NCI-H524 (cell line): Measurements from ENCODE around the gene UMODL1.

Experiments used
- DNase-seq, 2 experiments: peaks; one replicate each; lab custom pipeline; 2025; lab: John Stamatoyannopoulos, UW

The UMODL1 gene

DNA sequence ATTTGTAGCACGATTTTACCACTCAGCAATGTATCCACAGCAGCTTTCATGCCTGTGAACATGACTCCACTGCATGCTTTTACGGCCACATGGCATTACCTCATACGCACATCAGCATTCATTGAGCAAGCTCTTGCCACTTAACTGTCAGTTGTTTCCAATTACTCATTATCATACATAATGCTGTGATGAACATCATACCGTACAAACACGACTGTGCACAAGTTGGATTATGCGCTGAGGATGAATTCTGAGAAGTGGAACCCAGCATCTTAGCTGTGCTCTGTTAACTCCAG, 9.6 kb downstream of the UMODL1 start:
- DNase-seq = no peak

DNA sequence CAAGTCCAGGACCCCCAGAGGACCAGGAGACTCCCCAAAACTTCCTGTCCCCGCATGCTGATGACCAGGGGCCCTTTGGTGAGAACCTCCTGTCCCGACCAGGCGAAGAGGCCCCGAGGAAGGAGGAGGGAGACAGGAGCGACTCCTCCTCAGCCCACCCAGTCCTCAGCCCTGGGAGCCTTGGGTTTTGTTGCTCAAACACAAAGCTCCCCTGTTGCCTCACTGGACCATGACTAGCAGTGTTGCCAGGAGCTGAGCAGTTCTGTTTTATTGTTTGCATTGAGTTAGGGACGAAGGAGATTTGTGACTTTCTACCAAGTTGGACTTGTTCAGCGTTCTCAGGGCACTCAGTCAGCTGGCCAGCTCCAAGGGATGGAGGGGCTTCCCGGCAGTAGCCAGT, 10.0 kb downstream of the UMODL1 start:
- DNase-seq = no peak

DNA sequence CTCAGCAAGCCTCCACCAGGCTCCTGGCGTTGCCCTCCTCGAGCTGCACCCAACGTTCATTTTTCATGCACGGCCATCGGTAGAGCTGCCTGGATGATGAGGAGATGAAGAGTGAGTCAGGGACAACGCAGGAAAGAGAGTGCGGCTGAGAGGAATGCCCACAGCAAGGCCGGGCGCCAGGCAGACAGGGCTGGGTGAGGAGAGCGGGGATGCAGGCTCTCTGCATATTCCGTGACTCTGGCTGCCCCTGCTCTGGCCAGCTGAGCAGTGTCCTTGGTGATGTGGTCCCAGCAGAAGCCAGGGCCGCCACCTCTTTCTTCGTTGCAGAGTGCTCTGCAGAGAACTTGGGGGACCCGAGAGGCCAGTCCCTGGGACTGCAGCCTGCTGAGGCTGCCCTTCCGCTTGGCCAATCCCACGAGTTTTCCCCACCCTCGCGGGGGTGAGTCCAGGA, 10.8 kb downstream of the UMODL1 start:
- DNase-seq = no peak

DNA sequence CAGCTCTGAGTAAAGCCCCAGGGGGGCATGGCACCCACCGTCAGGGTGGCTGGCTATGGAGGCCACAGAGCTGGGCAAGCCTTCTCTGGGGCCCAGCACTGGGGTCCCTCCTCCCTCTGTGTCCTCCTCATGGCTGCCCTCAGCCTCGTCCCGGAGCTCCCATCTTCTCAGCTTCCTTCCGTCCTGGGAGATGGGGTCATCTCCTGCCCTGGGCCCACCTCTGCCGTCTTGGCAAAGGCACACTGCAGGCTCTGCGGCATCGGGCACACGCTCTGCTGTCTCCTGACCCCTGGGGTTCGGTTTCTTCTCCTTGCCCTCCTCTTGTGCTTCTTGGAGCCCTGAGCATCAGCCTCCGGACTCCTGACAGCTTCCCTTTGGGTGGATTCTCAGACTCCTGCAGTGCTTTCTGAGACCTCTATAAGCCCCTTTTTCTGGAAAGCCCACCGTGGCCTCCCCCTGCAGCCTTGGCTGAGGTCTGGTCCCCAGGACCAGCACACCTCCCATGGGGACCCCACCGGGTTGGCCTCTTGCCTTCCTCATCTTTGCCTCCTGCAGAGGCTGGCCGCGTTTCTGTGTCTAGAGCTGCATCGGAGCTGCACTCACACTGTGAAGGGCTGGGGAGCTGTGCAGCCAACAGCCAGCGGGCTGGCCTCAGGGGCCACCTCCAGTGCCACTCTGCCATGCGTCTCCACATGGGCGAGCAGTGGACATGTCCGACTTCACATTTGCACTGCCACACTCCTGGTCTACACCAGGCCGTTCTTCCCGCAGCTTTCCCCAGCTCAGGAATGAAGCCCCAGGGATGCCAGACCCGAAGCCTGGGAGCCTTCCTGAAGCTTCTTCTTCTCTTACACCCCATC, 11.6 kb downstream of the UMODL1 start:
- DNase-seq = no peak

DNA sequence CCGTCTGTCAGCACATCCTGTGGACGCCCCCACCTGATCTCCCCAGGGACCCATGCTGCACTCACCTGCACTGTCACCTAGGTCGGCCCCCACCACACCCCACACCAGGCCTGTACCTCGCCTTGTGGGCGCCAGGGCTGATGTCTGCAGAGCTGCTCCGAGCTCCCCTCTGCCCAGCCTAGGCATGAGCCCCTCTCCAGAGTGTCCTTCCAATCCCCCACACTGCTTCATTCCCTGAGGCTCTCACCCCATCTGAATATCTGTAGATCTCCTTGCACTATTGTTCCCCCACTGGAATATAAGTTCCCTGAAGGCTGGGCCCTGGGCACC, 12.2 kb downstream of the UMODL1 start:
- DNase-seq = no peak

DNA sequence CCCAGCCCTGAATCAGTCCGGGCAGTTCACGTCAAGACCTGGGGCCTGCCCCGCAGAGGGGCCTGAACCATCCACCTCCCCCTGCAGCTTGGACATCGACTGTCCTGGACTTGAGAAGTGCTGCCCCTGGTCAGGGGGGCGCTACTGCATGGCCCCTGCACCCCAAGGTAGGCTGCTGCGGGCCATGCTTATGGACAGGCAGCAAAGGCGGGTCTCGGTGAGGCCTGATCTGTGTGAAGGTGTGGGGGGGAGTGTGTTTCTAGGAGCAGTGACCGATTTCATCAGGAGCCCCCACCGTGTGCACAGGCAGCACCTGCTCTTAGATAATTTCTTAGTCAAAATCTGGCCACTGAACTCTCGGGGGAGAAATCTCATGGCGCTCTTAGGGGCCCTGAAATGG, 13.0 kb downstream of the UMODL1 start:
- DNase-seq = no peak

DNA sequence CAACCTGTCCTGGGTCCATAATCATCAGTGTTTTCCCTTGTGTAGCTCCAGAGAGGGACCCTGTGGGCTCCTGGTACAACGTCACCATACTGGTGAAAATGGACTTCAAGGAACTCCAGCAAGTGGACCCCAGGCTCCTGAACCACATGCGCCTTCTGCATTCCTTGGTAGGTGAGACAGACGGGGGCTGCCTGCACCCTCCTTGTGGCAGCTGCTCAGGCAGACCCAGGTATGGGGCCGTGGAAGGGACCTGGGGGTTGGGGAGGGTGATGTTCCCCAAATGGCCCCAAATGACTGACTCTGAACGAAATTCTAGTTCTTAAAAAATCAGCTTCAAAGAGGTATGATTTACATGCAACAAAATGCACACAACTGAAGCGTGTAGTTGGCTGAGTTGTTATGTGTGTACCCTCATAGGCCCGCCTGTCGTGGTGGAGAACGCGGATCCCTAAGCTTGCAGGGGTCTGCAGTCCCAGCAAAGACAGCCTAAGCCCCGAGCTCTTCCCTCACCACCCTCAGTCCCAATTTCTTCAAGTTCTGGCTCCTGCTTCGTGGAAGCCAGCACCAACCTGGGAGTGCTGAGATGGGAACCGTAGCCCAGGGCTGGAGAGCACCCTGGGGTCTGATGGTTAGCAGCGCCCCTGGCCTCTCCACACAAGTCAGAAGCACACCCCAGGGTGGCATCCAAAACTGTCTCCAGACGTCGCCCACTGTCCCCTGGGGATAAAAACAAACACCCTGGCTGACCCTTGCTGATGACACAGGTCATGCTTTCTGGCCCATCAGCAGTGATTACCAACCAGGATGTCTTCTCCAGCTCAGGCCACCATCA, 14.3 kb downstream of the UMODL1 start:
- no peak for DNase-seq

DNA sequence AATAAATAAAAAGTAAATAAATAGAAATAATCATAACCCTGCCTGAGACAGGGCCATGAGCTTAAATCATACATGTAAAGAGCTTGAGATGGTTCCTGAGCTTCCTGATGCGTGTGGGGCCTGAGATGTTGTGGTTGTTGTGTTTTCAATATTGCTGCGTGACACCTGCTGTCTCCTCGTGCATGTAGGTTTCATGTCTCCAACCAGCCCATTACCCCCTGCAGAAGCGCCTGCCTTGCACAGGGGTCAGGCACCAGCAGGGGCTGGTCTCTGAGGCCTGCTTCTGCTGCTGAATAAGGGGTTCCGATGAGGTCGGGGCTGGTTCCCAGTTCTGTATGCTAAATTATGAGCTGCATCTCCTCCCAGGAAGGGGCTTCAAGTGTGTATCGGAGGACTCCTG, 15.9 kb downstream of the UMODL1 start:
- no peak for DNase-seq

DNA sequence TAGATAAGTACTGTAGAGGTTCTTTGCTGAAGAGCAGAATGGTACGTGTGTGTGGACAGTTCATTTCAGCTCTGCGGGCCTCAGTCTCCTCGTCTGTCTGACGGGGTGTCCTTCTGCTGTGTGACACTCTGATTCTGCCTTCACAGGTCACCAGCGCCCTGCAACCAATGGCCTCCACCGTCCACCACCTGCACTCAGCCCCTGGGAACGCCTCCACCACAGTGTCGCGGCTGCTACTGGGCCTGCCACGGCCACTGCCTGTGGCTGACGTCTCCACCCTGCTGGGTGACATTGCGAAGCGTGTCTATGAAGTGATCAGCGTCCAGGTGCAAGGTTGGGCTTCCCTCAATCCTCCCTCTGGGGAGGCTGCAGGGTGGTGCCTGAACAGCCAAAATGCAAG, 17.0 kb downstream of the UMODL1 start:
- DNase-seq = no peak

DNA sequence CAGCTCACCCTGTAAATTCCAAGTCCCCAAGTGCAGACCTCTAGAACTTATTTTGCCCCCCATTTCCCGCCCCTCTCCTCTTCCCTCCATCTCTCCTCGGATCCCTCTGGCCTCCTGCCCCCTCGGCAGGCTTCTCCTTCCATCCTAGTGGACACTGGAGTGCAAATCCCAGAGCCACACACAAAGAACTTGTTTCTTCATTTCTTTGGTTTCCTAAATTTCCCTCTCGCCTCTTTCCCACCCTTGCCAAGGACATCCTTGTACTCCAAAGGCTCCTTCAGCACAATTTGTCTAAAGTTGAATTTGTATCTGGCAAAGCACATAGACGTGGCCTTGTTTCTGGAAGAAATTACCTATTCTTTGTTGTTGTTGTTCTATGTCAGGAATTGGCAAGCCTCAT, 17.5 kb downstream of the UMODL1 start:
- no peak for DNase-seq

DNA sequence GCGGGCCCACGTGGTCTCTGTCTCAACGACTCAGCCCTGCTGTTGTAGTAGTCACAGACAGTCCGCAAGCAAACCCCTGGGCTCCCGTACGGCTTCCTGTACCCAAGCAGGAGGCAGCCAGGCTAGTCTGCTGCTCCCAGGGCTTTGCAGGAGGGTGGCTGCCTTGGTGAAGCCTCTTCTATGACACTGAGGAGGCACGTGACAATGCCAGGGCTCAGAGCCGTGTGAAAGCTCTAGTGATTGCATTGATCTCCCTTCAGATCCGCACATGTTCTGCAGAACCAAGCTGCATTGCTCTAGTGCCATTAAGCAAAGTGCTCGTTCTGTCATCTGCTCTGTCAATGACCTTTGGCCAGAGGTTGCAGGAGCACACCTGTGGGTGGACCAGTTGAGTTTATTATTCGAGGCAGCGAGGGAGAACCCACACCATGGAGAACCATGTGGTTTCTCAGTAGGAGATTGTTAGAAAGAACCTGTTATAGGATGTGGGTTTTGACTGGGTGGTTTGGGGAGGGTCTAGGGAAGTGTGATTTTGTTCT, 18.0 kb downstream of the UMODL1 start:
- no peak for DNase-seq

DNA sequence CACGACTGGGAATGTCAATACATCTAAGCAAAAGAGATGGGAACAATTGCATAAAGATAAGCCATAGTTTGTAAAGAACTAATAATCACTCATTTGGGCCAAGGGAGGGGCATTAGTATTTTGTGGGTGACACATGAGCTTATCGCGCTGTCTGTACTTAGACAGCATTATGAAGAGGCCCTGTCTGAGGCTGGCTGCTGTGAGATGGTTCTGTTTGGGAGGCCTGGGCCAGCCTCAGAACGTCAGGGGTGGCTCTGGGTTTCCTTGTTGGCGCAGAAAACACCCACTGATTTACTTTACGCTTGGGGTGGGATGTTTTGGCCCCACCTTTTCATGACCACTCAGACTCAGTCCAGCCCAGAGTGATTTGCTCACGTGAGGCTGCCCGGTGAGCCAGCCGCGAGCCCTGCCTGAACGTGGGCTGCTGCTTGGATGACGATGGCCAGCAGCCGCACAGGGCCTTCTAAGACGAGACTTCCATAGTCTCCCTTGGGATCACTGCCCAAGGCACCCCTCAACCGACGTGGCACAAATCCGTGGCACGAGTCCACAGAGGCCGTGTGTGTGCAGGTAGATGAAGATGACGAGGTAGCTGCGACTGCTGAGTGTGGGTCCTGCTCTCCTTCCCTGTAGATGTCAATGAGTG, 18.7 kb downstream of the UMODL1 start:
- DNase-seq = no peak

DNA sequence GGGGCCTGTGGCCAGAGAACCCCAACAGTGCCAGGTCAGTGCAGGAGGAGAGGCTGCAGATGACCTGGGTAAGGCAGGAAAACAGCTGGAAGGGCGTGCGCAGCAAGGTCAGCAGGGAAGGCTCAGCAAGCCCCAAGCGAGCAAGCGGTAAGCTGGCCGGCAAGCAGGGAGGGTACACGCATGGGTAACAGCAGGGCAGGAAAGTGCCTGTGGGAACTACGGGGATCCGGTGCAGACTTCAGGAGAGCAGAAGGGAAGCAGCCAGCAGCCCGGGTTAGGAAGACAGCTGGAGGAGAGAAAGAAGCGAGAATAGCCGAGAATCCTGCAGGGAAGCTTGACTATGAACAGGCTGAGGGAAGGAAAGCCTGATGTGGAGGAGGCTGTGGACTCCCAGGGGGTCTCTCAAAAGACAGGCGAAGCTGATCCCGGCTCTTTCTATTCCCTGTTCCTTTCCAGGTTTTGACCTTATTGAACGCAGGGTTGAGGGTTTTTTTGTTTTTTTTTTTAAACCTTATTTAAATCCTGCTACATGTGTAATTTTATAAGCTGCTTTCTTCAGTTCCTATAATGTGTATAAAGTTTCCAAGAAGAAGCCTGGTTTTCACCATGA, 20.9 kb downstream of the UMODL1 start:
- DNase-seq = peak in 1 of 2 experiments; percentile 69

DNA sequence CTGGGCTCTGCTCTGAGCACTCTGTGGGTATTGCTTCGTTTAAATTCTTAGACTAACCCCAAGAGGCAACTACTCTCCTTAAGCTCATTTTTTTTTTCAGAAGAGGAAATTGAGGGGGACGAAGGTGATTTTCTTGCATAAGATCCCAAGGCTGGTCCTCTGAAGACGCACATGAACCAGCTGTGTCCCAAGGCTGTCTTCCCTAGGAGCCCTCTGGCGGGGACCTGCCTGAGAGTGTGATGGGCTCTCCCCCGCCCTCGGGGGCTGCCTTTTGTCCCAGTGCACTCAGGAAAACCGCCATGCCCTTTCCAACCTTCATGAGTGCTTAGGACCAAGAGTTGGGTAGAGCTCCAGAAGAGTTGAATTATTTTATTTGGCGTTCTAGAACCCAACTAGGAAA, 21.7 kb downstream of the UMODL1 start:
- peak in 1 of 2 experiments; percentile 29 for DNase-seq

DNA sequence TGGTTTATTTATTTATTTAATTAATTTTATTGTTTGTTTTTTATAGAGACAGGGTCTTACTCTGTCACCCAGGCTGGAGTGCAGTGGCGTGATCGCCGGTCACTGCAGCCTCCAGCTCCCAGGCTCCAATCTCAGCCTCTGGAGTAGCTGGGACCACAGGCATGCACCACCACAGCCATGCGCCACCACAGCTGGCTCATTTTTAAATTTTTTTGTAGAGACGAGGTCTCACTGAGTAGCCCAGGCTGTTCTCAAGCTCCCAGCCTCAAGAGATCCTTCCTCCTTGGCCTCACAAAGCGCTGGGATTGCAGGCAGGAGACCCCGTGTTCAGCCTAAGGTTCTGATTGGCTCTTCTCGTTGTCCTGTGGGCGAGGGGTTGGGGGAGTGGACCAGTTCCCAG, 22.1 kb downstream of the UMODL1 start:
- DNase-seq = no peak

DNA sequence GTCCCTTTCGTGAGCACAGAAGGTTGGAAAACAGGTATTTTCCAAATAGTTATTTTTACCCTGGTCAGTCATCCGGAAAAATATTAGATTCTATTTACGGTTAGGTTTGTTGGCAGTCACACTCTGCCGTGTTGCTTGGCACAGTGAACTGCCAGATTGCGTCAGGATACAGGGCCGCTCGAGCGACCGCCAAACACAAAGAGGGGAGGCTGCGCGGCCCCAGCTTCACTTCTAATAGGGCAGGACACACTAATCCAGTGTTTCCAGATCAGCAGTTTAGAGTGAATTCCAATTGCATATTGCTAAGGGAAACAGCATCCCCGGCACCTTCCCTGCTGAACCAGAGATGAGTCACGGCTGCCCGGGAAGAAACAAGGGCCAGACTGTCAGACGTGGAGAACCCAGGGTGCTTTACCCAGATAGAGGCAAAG, 22.9 kb downstream of the UMODL1 start:
- DNase-seq = no peak

DNA sequence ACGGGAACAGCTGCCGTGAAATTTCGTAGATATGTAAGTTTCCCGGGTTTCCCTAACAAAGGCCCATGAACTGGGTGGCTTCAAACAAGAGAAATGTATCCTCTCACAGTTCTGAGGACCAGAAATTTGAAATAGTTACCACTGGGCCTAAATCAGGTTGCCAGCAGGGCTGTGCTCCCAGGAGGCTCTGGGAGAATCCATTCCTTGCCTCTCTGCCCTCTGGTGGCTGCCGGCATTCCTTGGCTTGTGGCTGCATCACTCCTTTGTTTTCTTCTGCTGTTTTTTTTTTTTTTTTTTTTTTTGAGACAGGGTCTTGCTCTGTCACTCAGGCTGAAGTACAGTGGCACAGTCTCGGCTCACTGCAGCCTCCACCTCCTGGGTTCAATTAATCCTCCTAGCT, 23.7 kb downstream of the UMODL1 start:
- DNase-seq = no peak

DNA sequence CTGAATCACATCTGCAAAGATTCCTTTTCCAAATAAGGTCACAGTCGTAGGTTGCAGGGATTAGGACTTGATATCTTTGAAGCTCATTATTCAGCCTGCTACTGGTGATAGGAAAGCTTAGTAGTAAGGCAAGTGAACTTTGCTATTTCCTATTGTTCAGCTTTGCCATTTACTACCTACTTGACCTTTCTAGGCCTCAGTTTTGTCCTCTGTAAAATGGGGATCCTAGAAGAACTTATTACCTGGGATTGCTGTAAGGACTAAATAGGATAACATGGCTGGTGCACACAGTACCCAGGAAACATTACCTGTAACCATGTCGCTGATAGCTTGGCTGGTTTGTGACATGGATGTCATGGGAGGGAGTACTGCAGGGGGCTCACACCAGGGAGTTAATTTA, 24.5 kb downstream of the UMODL1 start:
- no peak for DNase-seq

DNA sequence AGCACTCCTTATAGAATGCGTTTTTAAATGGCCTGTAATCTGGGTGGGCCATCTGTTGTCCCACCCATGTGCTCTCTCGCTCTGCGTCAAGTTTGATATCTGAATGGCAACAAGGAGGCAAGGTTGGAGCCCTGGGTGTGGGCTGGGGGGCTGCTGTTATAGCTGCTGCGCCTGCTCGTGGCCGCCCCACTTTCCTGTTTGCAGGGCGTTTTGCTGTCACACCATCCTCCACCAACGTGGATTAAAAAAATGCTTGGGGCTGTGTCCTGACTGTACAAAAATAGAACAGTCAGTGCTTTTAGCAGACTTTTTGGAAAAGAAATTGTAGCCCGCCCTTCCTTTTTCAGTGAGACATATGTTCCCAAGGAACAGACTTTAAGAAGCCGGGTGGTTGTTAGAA, 25.4 kb downstream of the UMODL1 start:
- peak; percentile 57 to 84 for DNase-seq

DNA sequence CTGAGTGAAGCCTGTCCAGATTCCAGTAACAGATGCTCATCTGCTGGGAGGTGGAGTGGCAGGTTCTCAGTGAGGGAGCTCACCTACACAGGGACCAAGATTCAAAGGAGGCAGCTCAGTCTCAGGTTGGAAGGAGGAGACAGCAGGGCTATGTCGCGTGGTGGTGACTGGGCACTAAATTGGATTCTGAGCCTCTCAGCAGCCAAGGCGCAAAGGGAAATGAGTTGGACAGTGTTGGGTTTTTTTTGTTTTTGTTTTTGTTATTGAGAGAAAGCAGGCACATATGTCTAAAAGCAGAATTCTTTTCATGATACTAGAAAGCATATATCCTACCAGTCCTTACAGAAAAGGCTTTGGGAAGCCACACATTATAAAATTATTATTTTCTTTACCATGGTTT, 26.2 kb downstream of the UMODL1 start:
- peak; percentile 37 to 69 for DNase-seq

DNA sequence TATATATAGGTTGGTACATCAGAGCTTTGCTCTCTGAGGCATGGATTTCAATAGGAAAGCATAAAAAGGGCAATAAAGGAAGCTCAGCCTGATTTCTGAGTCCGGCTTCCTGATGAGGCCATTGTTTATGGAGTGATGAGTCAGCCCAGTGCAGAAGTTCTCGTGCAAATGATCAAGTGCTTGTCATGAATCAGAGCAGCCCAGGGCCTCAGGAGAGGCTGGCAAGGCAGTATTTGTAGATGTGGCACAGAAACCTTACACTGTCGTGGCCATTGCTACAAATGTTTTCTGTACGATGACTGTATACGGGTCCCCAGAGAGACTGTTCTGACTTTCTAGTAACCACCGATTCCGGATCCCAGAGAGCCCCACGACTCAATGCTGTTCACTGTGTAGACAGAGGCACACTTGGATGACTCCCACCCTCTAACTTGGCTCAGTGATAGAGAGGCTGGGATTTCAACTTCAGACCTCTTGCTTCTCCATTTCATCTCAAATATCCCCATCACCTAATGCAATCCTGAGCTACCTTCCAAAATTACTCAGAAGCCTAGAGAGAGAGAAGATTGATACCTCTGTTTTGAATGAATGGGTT, 26.8 kb downstream of the UMODL1 start:
- peak in 1 of 2 experiments; percentile 30 for DNase-seq

DNA sequence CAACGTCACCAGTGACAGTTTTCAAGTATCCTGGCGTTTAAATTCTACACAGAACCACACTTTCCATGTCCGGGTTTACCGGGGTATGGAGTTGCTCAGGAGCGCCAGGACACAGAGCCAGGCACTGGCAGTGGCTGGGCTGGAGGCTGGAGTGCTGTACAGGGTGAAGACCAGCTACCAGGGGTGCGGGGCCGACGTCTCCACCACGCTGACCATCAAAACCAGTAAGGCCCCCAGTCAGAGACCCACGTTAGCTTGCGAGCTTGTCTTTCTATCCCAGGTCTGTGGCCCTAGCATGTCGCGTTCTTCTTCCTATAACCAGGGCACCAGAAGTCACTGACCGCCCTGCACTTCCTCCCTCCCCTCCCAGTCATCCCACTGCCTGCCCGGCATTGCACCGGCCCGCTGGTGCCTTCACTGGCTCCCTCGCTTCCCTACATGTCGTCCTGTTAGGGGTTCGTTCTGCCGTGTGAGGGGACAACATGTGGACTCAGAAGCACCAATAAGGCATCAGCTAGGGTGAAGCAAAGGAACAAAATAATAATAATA, 27.9 kb downstream of the UMODL1 start:
- DNase-seq = no peak
